ENCODE results near the gene PKDREJ.

DNA sequence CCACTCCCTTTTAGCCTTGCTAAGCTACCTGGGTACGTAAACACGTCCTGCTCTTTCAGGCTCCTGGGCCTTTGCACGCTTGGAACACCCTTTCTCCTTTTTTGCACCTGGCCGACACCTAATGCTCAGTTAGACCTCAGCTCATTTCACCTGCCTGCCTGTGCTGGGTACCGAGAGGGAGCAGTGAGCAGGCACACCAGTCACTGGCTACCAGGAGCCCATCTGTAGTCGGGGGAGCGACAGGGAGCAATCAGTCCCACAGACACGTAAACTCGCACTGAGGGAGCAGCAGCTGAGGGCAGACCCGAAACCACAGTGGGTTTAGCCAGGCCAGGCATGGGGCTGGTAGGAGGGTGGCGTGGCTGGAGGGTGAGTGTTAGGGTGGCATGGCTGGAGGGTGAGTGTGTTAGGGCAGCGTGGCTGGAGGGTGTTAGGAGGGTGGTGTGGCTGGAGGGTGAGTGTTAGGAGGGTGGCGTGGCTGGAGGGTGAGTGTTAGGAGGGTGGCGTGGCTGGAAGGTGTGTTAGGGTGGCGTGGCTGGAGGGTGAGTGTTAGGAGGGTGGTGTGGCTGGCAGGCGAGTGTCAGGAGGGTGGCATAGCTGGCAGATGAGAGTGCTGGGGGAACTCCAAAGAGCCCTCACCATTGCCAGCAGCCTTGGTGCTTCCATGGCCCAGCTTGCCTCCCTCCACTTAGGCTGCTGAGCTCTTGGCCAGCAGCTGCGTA lies 27.1 kb upstream of the PKDREJ start:
- TF ChIP-seq POLR2AphosphoS5 (IDR thresholded peaks at IDR 0.05) (no peak), CTCF (IDR thresholded peaks at IDR 0.05) (no peak)

Measured in stomach (tissue), 4 donors.